Left ventricle myocardium inferior (tissue), 1 donor: Measurements from ENCODE around the gene PAQR8. TPM values are rescaled to one million over a fixed set of nuclear protein-coding genes. Genes with fewer than 3 reads are reported as not detected.

ENCODE experiments used
- DNase-seq: peaks from one replicate; pipeline ENCODE4 v3.0.0-alpha.2; 2020
- H3K27ac ChIP-seq: fragments of 200-600 bp; replicated peaks from 2 replicates; pipeline ENCODE4 v1.8.0; 2021
- H3K27me3 ChIP-seq: fragments of 200-600 bp; 2 replicates; pipeline ENCODE4 v1.8.0; 2021; ENCODE audit warnings: low read depth
- H3K36me3 ChIP-seq: fragments of 200-600 bp; 2 replicates; pipeline ENCODE4 v1.8.0; 2021
- H3K4me1 ChIP-seq: fragments of 200-600 bp; 2 replicates; pipeline ENCODE4 v1.8.0; 2021
- H3K4me3 ChIP-seq: fragments of 200-600 bp; 2 replicates; pipeline ENCODE4 v1.8.0; 2021; ENCODE audit warnings: mild to moderate bottlenecking, moderate library complexity
- H3K9me3 ChIP-seq: fragments of 200-600 bp; replicated peaks from 2 replicates; pipeline ENCODE4 v1.8.0; 2021
- intact Hi-C: fragments of 100-400 bp; cut with micrococcal nuclease; formaldehyde crosslinking; loops from one replicate; pipeline ENCODE4 v1.11.0; 2022
- total RNA-seq: library from RNA; stranded (reverse); fragmentation: NEBNext Ultra II Directional; extraction: Animal tissue kit (Norgen Biotek cat#: 25700); gene quantifications from one replicate; pipeline ENCODE4 v1.2.1, GENCODE V29; 2021
- TF ChIP-seq, protein P1 (sequence below): fragments of 200-600 bp; IDR thresholded peaks from 2 replicates; pipeline ENCODE4 v1.8.0; 2021; ENCODE audit warnings: antibody characterized with exemption, mild to moderate bottlenecking, borderline replicate concordance
- donor health status: DM: no; HTN: yes; CAD: no; lungs with severe emphysema.

PAQR8 gene
- total RNA-seq, 1 donor from 2014 or later, result 2.0 TPM

DNA sequence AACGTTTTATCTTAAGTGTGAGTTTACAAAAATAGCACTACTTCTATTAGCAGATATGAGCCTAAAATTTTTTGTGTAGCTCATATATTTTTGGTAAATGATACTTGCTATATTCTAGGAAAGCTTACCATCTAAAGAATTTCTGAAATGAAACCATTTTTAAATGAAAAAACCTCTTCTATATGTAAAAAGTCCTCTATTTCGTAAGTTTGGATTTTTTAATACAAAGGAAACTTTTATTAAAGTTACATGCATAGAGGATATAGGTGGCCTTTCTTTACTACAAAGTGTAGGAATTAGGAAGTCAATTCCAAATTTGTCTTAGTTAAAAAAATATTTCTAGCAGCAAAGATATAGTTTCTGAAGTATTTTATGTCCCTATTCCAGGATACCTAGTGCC lies 77.0 kb downstream of the PAQR8 start:
- H3K4me3 ChIP-seq, result no peak overlapping the region
- peaks cover 6% of the 10 kb centered on the region for H3K9me3 ChIP-seq
- H3K36me3 ChIP-seq, result peaks cover 39% of the 10 kb centered on the region
- no peaks in the 10 kb centered on the region for H3K4me1 ChIP-seq
- intact Hi-C loops, result no loop called here
- no peaks in the 10 kb centered on the region for H3K27me3 ChIP-seq
- TF ChIP-seq, protein P1, sequence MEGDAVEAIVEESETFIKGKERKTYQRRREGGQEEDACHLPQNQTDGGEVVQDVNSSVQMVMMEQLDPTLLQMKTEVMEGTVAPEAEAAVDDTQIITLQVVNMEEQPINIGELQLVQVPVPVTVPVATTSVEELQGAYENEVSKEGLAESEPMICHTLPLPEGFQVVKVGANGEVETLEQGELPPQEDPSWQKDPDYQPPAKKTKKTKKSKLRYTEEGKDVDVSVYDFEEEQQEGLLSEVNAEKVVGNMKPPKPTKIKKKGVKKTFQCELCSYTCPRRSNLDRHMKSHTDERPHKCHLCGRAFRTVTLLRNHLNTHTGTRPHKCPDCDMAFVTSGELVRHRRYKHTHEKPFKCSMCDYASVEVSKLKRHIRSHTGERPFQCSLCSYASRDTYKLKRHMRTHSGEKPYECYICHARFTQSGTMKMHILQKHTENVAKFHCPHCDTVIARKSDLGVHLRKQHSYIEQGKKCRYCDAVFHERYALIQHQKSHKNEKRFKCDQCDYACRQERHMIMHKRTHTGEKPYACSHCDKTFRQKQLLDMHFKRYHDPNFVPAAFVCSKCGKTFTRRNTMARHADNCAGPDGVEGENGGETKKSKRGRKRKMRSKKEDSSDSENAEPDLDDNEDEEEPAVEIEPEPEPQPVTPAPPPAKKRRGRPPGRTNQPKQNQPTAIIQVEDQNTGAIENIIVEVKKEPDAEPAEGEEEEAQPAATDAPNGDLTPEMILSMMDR, result no peak
- H3K27ac ChIP-seq, result no peak overlapping the region
- DNase-seq, result no peak

DNA sequence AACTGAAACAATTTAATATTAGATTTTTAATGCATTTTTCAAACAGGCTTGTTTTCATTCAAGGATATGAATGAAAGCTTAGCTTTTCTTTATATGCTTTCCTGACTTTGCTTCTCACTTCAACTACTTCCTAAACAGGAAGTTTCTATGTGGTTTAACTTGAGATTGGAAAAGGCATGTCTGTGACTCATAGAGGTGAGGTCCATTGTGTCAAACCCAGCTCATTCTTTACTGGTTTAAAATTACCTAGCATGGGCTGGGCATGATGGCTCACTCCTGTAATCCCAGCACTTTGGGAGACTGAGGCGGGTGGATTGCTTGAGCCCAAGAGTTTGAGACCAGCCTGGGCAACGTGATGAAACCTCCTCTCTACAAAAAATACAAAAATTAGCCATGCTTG lies 92.6 kb downstream of the PAQR8 start:
- Histone ChIP-seq H3K9me3 (peaks cover 16% of the 10 kb centered on the region), H3K36me3 (peaks cover 24% of the 10 kb centered on the region), H3K4me1 (no peaks in the 10 kb centered on the region), H3K4me3 (no peak overlapping the region), H3K27ac (no peak overlapping the region), H3K27me3 (no peaks in the 10 kb centered on the region)
- DNase-seq, result no peak
- TF ChIP-seq, protein P1, result no peak
- intact Hi-C loops, result no loop called here

DNA sequence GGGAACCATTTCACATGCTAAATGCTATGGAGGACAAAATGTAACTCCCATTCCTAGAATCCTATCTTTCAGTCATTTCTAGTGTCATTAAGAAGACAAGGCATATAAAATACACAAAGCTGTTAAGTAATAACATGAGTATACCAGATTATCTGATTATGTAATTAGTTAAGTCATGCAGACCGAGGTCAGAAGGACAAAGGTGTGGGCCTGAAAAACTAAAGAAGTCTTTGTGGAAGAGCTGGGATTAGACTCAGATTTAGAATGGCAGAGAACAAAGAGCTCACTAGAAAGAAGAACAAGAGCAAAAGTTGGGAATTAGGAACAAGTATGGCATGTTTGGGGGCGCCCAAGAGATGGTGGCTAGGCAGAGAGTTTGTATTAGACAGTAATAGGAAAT lies 95.1 kb downstream of the PAQR8 start:
- H3K27me3 ChIP-seq, result no peaks in the 10 kb centered on the region
- H3K9me3 ChIP-seq, result peaks cover 6% of the 10 kb centered on the region
- H3K4me3 ChIP-seq, result no peak overlapping the region
- TF ChIP-seq, protein P1, result no peak
- no peak for DNase-seq
- H3K27ac ChIP-seq, result no peak overlapping the region
- no peaks in the 10 kb centered on the region for H3K4me1 ChIP-seq
- peaks cover 10% of the 10 kb centered on the region for H3K36me3 ChIP-seq
- intact Hi-C loops, result no loop called here

Other genes starting within 250 kb of the PAQR8 start
- gene IL17A, start 175.8 kb upstream of the PAQR8 start, total RNA-seq, result not detected
- not detected for gene IL17F, start 117.7 kb upstream of the PAQR8 start, total RNA-seq
- gene MCM3, start 77.4 kb upstream of the PAQR8 start, total RNA-seq, result 20.1 TPM
- 5.7 TPM for gene EFHC1, start 58.2 kb downstream of the PAQR8 start, total RNA-seq
- gene TRAM2, start 214.9 kb downstream of the PAQR8 start, total RNA-seq, result 11.0 TPM